ENCODE data around the gene LMTK2. TPM values are rescaled to one million over a fixed set of nuclear protein-coding genes. Genes with fewer than 3 reads are reported as not detected.

Gene LMTK2
- total RNA-seq, 2 experiments from 2014 or later: 10.0 to 17.5 TPM

- Histone ChIP-seq H3K27ac (ENCODE audit: low read depth, low read length, poor library complexity, severe bottlenecking) (no peak overlapping the region), H3K36me3 (ENCODE audit: insufficient read depth, low read length) (peaks cover 7% of the 10 kb centered on the region; the same call in 1 of the 2 replicates), H3K9me2 (ENCODE audit: insufficient read depth, low read length) (no peaks in the 10 kb centered on the region), H3K9me3 (ENCODE audit: low read length) (no peaks in the 10 kb centered on the region), H3K4me3 (ENCODE audit: low read depth, low read length, poor library complexity, severe bottlenecking) (no peak overlapping the region), H3K4me2 (ENCODE audit: low read length) (no peak overlapping the region), H3K79me2 (ENCODE audit: insufficient read depth, low read depth, low read length) (no peaks in the 10 kb centered on the region), H2AFZ (ENCODE audit: low read length) (no peak overlapping the region), H3K4me1 (ENCODE audit: insufficient read depth, low read length, poor library complexity, severe bottlenecking) (peaks cover 3% of the 10 kb centered on the region), H4K20me1 (ENCODE audit: insufficient read depth, low read length) (no peaks in the 10 kb centered on the region; the same call in 1 of the 2 replicates)
- ChIA-PET POLR2A (no interaction called here), CTCF (ENCODE audit: unreplicated experiment) (no interaction called here)
- no TSS peak for BruUV-seq (replicated peaks)
- intact Hi-C loops (cut with micrococcal nuclease; ENCODE audit: unreplicated experiment): no loop called here
- DNase-seq (ENCODE audit: low spot score): no peak
- TF ChIP-seq EZH2phosphoT487 (IDR thresholded peaks at IDR 0.05; ENCODE audit: borderline replicate concordance, low read depth, low read length) (no peak), CTCF (conservative IDR thresholded peaks at IDR 0.05; ENCODE audit: low read length) (no peak)
Observed at GRCh38 chr7:98163269-98163668, 56.6 kb downstream of the LMTK2 start.

- TF ChIP-seq EZH2phosphoT487 (IDR thresholded peaks at IDR 0.05; ENCODE audit: borderline replicate concordance, low read depth, low read length) (no peak), CTCF (conservative IDR thresholded peaks at IDR 0.05; ENCODE audit: low read length) (no peak)
- Histone ChIP-seq H3K79me2 (ENCODE audit: insufficient read depth, low read depth, low read length) (no peaks in the 10 kb centered on the region), H3K36me3 (ENCODE audit: insufficient read depth, low read length) (peaks cover 7% of the 10 kb centered on the region; the same call in 1 of the 2 replicates), H3K27ac (ENCODE audit: low read depth, low read length, poor library complexity, severe bottlenecking) (no peak overlapping the region), H3K4me1 (ENCODE audit: insufficient read depth, low read length, poor library complexity, severe bottlenecking) (peaks cover 3% of the 10 kb centered on the region), H3K9me2 (ENCODE audit: insufficient read depth, low read length) (no peaks in the 10 kb centered on the region), H3K4me3 (ENCODE audit: low read depth, low read length, poor library complexity, severe bottlenecking) (no peak overlapping the region), H3K4me2 (ENCODE audit: low read length) (no peak overlapping the region), H4K20me1 (ENCODE audit: insufficient read depth, low read length) (no peaks in the 10 kb centered on the region; the same call in 1 of the 2 replicates), H3K9me3 (ENCODE audit: low read length) (no peaks in the 10 kb centered on the region), H2AFZ (ENCODE audit: low read length) (no peak overlapping the region)
- CTCF ChIA-PET (ENCODE audit: unreplicated experiment): no interaction called here
- POLR2A ChIA-PET: interaction anchor here (1.0 kb wide), 1 partner anchor 10 kb away, joined by 3 read pairs; no protein-coding TSS in a partner anchor
- no peak for DNase-seq (ENCODE audit: low spot score)
- intact Hi-C loops (cut with micrococcal nuclease; ENCODE audit: unreplicated experiment): no loop called here
- no TSS peak for BruUV-seq (replicated peaks)
Observed at GRCh38 chr7:98163704-98164494, 57.2 kb downstream of the LMTK2 start.

Measured in OCI-LY7 (cell line).